HCT116 (cell line): ENCODE data around the gene PRKAG2. TPM values are rescaled to one million over a fixed set of nuclear protein-coding genes. Genes with fewer than 3 reads are reported as not detected.

Source experiments
- ATAC-seq: fragments of 200-7000 bp; cut with Tn5 transposase; 2 replicates; pipeline ENCODE4 v1.9.1; 2020; ENCODE audit warnings: mild to moderate bottlenecking, moderate library complexity
- BruUV-seq: library from RNA; stranded (reverse); fragments of 400-500 nt; replicated peaks from 2 replicates; lab custom pipeline; 2021; lab: Mats Ljungman, UMichigan
- CTCF ChIA-PET: fragments of 300-600 bp; sonication (Branson Sonifier 250); formaldehyde crosslinking; loops from one replicate; lab custom pipeline; 2021; ENCODE audit warnings: antibody characterized with exemption; lab: Charles Lee
- POLR2A ChIA-PET: fragments of 300-600, 350-600 bp; sonication (Branson Sonifier 250); formaldehyde crosslinking; loops from one replicate; lab custom pipeline; 2021; ENCODE audit warnings: antibody characterized with exemption; lab: Charles Lee
- RAD21 ChIA-PET, 2 experiments: fragments of 300-600 bp; sonication (Branson Sonifier 250); formaldehyde crosslinking; loops; one replicate each; lab custom pipeline; 2023; ENCODE audit warnings: low total read pairs in 2 of 2; ENCODE audit not compliant: uncharacterized antibody in 2 of 2, unreplicated experiment in 2 of 2, low non-redundant PET in 1 of 2; lab: Charles Lee
- DNase-seq: peaks from one replicate; pipeline ENCODE4 v3.0.0-alpha.2; 2010; ENCODE audit warnings: low read depth, low spot score
- H2AFZ ChIP-seq: fragments of 200-600 bp; shearing (Covaris generic), sonication (generic); 2 replicates; pipeline ENCODE4 v1.6.1; 2017; ENCODE audit warnings: low read depth, mixed run types, mixed read lengths, antibody characterized with exemption, low read length; ENCODE audit not compliant: poor library complexity, severe bottlenecking
- H3K27ac ChIP-seq: 2 replicates; pipeline ENCODE4 v1.5.1; 2012; ENCODE audit warnings: low read depth, low read length
- H3K27me3 ChIP-seq: fragments of 200-600 bp; sonication (generic); 2 replicates; pipeline ENCODE4 v1.6.1; 2016; ENCODE audit warnings: mixed run types, low read length, mixed read lengths; ENCODE audit not compliant: insufficient read depth
- H3K36me3 ChIP-seq, 2 experiments: fragments of 200-500 bp in 1 of 2; fragments of 200-600 bp in 1 of 2; sonication (Bioruptor generic) in 1 of 2; sonication (generic) in 1 of 2; 2 replicates each; pipeline versions ENCODE4 v1.5.1 to v1.6.1; 2014 to 2016; ENCODE audit warnings: low read length in 2 of 2, inconsistent platforms in 1 of 2, mixed read lengths in 1 of 2, mixed run types in 1 of 2; ENCODE audit not compliant: insufficient read depth in 2 of 2, control insufficient read depth in 1 of 2
- H3K4me1 ChIP-seq, 2 experiments: fragments of 200-600 bp in 1 of 2; sonication (generic) in 1 of 2; 2 replicates each; pipeline versions ENCODE4 v1.5.1 to v1.6.1; 2012 to 2017; ENCODE audit warnings: low read length in 2 of 2, inconsistent platforms in 1 of 2, mild to moderate bottlenecking in 1 of 2, mixed read lengths in 1 of 2, mixed run types in 1 of 2, moderate library complexity in 1 of 2; ENCODE audit not compliant: insufficient read depth in 2 of 2, control insufficient read depth in 1 of 2
- H3K4me2 ChIP-seq: fragments of 200-600 bp; sonication (generic); 2 replicates; pipeline ENCODE4 v1.6.1; 2017; ENCODE audit warnings: mixed run types, low read length, mixed read lengths
- H3K4me3 ChIP-seq, 2 experiments: fragments of 200-600 bp in 1 of 2; sonication (generic) in 1 of 2; replicated peaks in 1 of 2; 2 replicates each; pipeline ENCODE4 v1.5.1; 2011 to 2016; ENCODE audit warnings: low read length in 2 of 2, control low read depth in 1 of 2, low read depth in 1 of 2, mild to moderate bottlenecking in 1 of 2, mixed read lengths in 1 of 2, mixed run types in 1 of 2
- H3K79me2 ChIP-seq: fragments of 200-600 bp; sonication (generic); 2 replicates; pipeline ENCODE4 v1.6.1; 2017; ENCODE audit warnings: mild to moderate bottlenecking, mixed run types, low read length, moderate library complexity, mixed read lengths; ENCODE audit not compliant: insufficient read depth
- H3K9ac ChIP-seq: fragments of 200-600 bp; sonication (generic); 2 replicates; pipeline ENCODE4 v1.6.1; 2016; ENCODE audit warnings: low read length, mixed read lengths
- H3K9me2 ChIP-seq: fragments of 200-600 bp; sonication (generic), shearing (Covaris generic); 2 replicates; pipeline ENCODE4 v1.6.1; 2017; ENCODE audit warnings: mixed run types, mild to moderate bottlenecking, moderate library complexity; ENCODE audit not compliant: insufficient read depth
- H3K9me3 ChIP-seq, 2 experiments: fragments of 200-500 bp in 1 of 2; fragments of 200-600 bp in 1 of 2; sonication (Bioruptor generic) in 1 of 2; sonication (generic) in 1 of 2; 2 replicates each; pipeline ENCODE4 v1.6.1; 2014 to 2017; ENCODE audit warnings: low read length in 2 of 2, mixed read lengths in 2 of 2, inconsistent platforms in 1 of 2, low read depth in 1 of 2, mild to moderate bottlenecking in 1 of 2, mixed run types in 1 of 2, moderate library complexity in 1 of 2; ENCODE audit not compliant: control insufficient read depth in 1 of 2, insufficient read depth in 1 of 2
- H4K20me1 ChIP-seq: fragments of 200-600 bp; sonication (generic), shearing (Covaris generic); 2 replicates; pipeline ENCODE4 v1.6.1; 2017; ENCODE audit warnings: mixed run types, mild to moderate bottlenecking, moderate library complexity; ENCODE audit not compliant: insufficient read depth
- ATF3 ChIP-seq: IDR thresholded peaks from 2 replicates; pipeline ENCODE4 v1.6.1; 2012
- CBX3 ChIP-seq: IDR thresholded peaks from 2 replicates; pipeline ENCODE4 v1.6.1; 2012; ENCODE audit warnings: low read depth
- CEBPB ChIP-seq: IDR thresholded peaks from 2 replicates; pipeline ENCODE4 v1.6.1; 2012; ENCODE audit warnings: low read depth
- CTCF ChIP-seq, 3 experiments: fragments of 200-600 bp in 1 of 3; sonication (generic) in 1 of 3; IDR thresholded peaks in 2 of 3; conservative IDR thresholded peaks in 1 of 3; 2 replicates each; pipeline ENCODE4 v1.5.1; 2012 to 2017; ENCODE audit warnings: low read depth in 2 of 3, low read length in 2 of 3, antibody characterized with exemption in 1 of 3, borderline replicate concordance in 1 of 3, control low read depth in 1 of 3, mild to moderate bottlenecking in 1 of 3, mixed read lengths in 1 of 3, mixed run types in 1 of 3, moderate library complexity in 1 of 3; ENCODE audit not compliant: insufficient read depth in 1 of 3
- EGR1 ChIP-seq: IDR thresholded peaks from 2 replicates; pipeline ENCODE4 v1.6.1; 2012; ENCODE audit warnings: low read depth
- ELF1 ChIP-seq: IDR thresholded peaks from 2 replicates; pipeline ENCODE4 v1.6.1; 2012; ENCODE audit warnings: low read depth, borderline replicate concordance
- EZH2phosphoT487 ChIP-seq: fragments of 200-600 bp; IDR thresholded peaks from 2 replicates; pipeline ENCODE4 v1.6.1; 2018; ENCODE audit warnings: antibody characterized with exemption, borderline replicate concordance
- FOSL1 ChIP-seq: IDR thresholded peaks from 2 replicates; pipeline ENCODE4 v1.6.1; 2012; ENCODE audit warnings: low read depth
- JUND ChIP-seq: IDR thresholded peaks from 2 replicates; pipeline ENCODE4 v1.6.1; 2012
- MAX ChIP-seq: IDR thresholded peaks from 2 replicates; pipeline ENCODE4 v1.6.1; 2012
- POLR2A ChIP-seq: IDR thresholded peaks from 2 replicates; pipeline ENCODE4 v1.7.0; 2011; ENCODE audit warnings: borderline replicate concordance; ENCODE audit not compliant: insufficient read depth, insufficient read length; ENCODE audit errors: extremely low read depth
- POLR2AphosphoS5 ChIP-seq: IDR thresholded peaks from 2 replicates; pipeline ENCODE4 v1.6.1; 2011; ENCODE audit warnings: mild to moderate bottlenecking, low read depth, low read length, moderate library complexity
- RAD21 ChIP-seq: IDR thresholded peaks from 2 replicates; pipeline ENCODE4 v1.6.1; 2012; ENCODE audit warnings: low read depth, mild to moderate bottlenecking
- SP1 ChIP-seq: IDR thresholded peaks from 2 replicates; pipeline ENCODE4 v1.6.1; 2012; ENCODE audit warnings: low read depth
- TCF7L2 ChIP-seq: IDR thresholded peaks from 2 replicates; pipeline ENCODE4 v1.7.0; 2011; ENCODE audit warnings: borderline replicate concordance, inconsistent platforms; ENCODE audit not compliant: insufficient read depth, insufficient read length; ENCODE audit errors: extremely low read depth
- YY1 ChIP-seq: IDR thresholded peaks from 2 replicates; pipeline ENCODE4 v1.6.1; 2011; ENCODE audit warnings: low read length, low read depth, moderate library complexity, mild to moderate bottlenecking; ENCODE audit not compliant: insufficient replicate concordance; ENCODE audit errors: extremely low read depth
- ZBTB33 ChIP-seq: IDR thresholded peaks from 2 replicates; pipeline ENCODE4 v1.6.1; 2011; ENCODE audit warnings: mild to moderate bottlenecking, low read length, moderate library complexity; ENCODE audit not compliant: insufficient replicate concordance; ENCODE audit errors: extremely low read depth
- ZFX ChIP-seq: fragments of 450-650 bp; IDR thresholded peaks from 2 replicates; pipeline ENCODE4 v1.6.1; 2017
- ZNF274 ChIP-seq: fragments of 200-500 bp; sonication (Bioruptor generic); IDR thresholded peaks from 2 replicates; pipeline ENCODE4 v1.6.1; 2014; ENCODE audit warnings: mild to moderate bottlenecking, low read depth, low read length, inconsistent platforms
- intact Hi-C: fragments of 100-400 bp; cut with micrococcal nuclease; formaldehyde crosslinking; loops from 2 replicates; pipeline ENCODE4 v1.10.0; 2022
- total RNA-seq: library from RNA; stranded (reverse); gene quantifications from one replicate; pipeline ENCODE4 v1.2.1, GENCODE V29; 2021; ENCODE audit not compliant: unreplicated experiment

The PRKAG2 gene
- total RNA-seq, 1 experiment from 2014 or later = 23.6 TPM

- no peak overlapping the region for H2AFZ ChIP-seq
- H3K4me3 ChIP-seq = no peak overlapping the region
- ChIA-PET RAD21 (no interaction called here), CTCF (no interaction called here)
- no peak overlapping the region for H3K27ac ChIP-seq
- TF ChIP-seq ZBTB33 (no peak), POLR2AphosphoS5 (no peak), ELF1 (no peak), ZNF274 (no peak), FOSL1 (no peak), JUND (no peak), YY1 (no peak), EGR1 (no peak), CBX3 (no peak), MAX (no peak), TCF7L2 (no peak), ATF3 (no peak), SP1 (no peak), CTCF (IDR thresholded peaks at IDR 0.05 in 2 of 3, conservative IDR thresholded peaks at IDR 0.05 in 1 of 3; ENCODE audit: borderline replicate concordance in 1 of 3, insufficient read depth in 1 of 3, low read depth in 2 of 3, low read length in 2 of 3) (no peak), EZH2phosphoT487 (no peak), CEBPB (no peak), POLR2A (no peak), ZFX (no peak), RAD21 (no peak)
- TF ChIP-seq, all 23 proteins: peak for 0
- Histone ChIP-seq H3K79me2 (no peaks in the 10 kb centered on the region), H3K9me2 (no peaks in the 10 kb centered on the region), H4K20me1 (no peaks in the 10 kb centered on the region), H3K36me3 (no peaks in the 10 kb centered on the region), H3K4me1 (no peaks in the 10 kb centered on the region), H3K4me2 (no peak overlapping the region), H3K9ac (no peak overlapping the region), H3K9me3 (no peaks in the 10 kb centered on the region), H3K27me3 (no peaks in the 10 kb centered on the region)
- BruUV-seq = no TSS peak
- intact Hi-C loops = no loop called here
- POLR2A ChIA-PET = no interaction called here
- DNase-seq (no peak), ATAC-seq (no peak)
Observed at GRCh38 chr7:151823566-151824372, 53.1 kb downstream of the PRKAG2 start.
